Erythroblast (primary cell): Measurements from ENCODE around the gene MCUB.

Source experiments
- GATA1 ChIP-seq: IDR thresholded peaks from 2 replicates; pipeline ENCODE4 v1.6.1; 2011; ENCODE audit warnings: low read depth, mild to moderate bottlenecking, control low read depth, low read length, moderate library complexity
- POLR2A ChIP-seq: IDR thresholded peaks from 2 replicates; pipeline ENCODE4 v1.6.1; 2011; ENCODE audit warnings: mild to moderate bottlenecking, low read length

DNA sequence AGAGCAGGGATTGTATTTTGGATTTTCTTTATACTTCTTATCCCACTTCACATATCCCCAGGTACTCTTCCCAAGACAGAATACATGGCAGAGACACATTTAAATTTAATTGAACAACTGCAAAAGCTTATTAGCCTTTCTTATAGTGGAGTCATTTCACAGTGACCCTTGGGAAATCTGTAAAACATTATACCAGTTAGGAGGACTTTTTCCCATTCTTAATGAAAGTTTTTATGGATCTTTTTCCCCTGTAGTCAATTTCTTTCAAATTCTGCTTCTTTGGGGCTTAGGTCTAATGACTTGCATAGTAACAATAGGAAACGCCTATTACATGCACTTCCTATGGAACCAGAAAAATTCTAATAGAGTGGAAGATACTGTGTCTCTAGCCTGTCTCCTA, 14.6 kb upstream of the MCUB start:
- TF ChIP-seq POLR2A = no peak
- TF ChIP-seq GATA1 = no peak
